A375 (cell line): ENCODE results near the gene STRIP2. TPM values are rescaled to one million over a fixed set of nuclear protein-coding genes. Genes with fewer than 3 reads are reported as not detected.

Source experiments
- small RNA-seq: library from RNA; depleted of rRNA; stranded (forward); fragments of <200 nt; gene quantifications from one replicate; pipeline ENCODE3, GENCODE V24; 2014
- total RNA-seq: library from RNA; depleted of rRNA; stranded (reverse); fragments of >200 nt; shearing (Covaris generic); gene quantifications from 2 replicates; pipeline ENCODE4 v1.2.3, GENCODE V29; 2014; rRNA removed

STRIP2 gene
- total RNA-seq: 5.1 and 7.6 TPM in 2 replicates

GRCh38 chr7:129433847-129434674 lies at the start of gene STRIP2:
STRIP2 (plus strand) TSS chr7:129434432; CDS start chr7:129434473, 41 bp downstream.

GRCh38 chr7:129501760-129502707 lies 67.8 kb downstream of the STRIP2 start, which contains the start of gene SMKR1:
SMKR1 (plus strand) TSS chr7:129502531; CDS start chr7:129502825, 294 bp downstream.

Small RNA genes within 50 kb of the gene (small RNA-seq; reads per million reads assigned to genes)
- gene AC009244.1 (not detected), gene RNU1-72P (not detected), gene SNRPGP3 (not detected)

Other genes with a start within 250 kb of the STRIP2 start
- gene SMO, start 245.8 kb upstream of the STRIP2 start, total RNA-seq: 14.0 and 15.6 TPM in 2 replicates
- 6.6 and 7.7 TPM in 2 replicates for gene AHCYL2, start 209.4 kb upstream of the STRIP2 start, total RNA-seq
- gene SMKR1, start 68.1 kb downstream of the STRIP2 start, total RNA-seq: 3.6 and 5.9 TPM in 2 replicates
- gene NRF1, start 177.3 kb downstream of the STRIP2 start, total RNA-seq: 10.2 and 14.3 TPM in 2 replicates